ENCODE data around the gene UQCC5. TPM values are rescaled to one million over a fixed set of nuclear protein-coding genes. Genes with fewer than 3 reads are reported as not detected.

UQCC5 gene
- total RNA-seq, 1 donor from 2014 or later = 0.79 TPM

- no peak overlapping the region for H3K4me3 ChIP-seq (ENCODE audit: low read depth, low read length)
- TF ChIP-seq CTCF (IDR thresholded peaks at IDR 0.05; ENCODE audit: insufficient read depth, low read length, severe bottlenecking) = no peak
- no peaks in the 10 kb centered on the region for H3K27me3 ChIP-seq (ENCODE audit: control insufficient read depth, insufficient read depth, low read length)
- FAIRE-seq (no peak), DNase-seq (ENCODE audit: low read depth) (no peak)
- peaks cover 47% of the 10 kb centered on the region for H3K36me3 ChIP-seq (ENCODE audit: control insufficient read depth, insufficient read depth, low read length)
These were observed 46.1 kb upstream of the UQCC5 start for GRCh38 chr3:52490035-52490938.

- DNase-seq (ENCODE audit: low read depth) = peak; percentile 22
- H3K4me3 ChIP-seq (ENCODE audit: low read depth, low read length) = no peak overlapping the region
- TF ChIP-seq CTCF (IDR thresholded peaks at IDR 0.05; ENCODE audit: insufficient read depth, low read length, severe bottlenecking) = no peak
- H3K36me3 ChIP-seq (ENCODE audit: control insufficient read depth, insufficient read depth, low read length) = peaks cover 44% of the 10 kb centered on the region
- FAIRE-seq = peak; percentile 64
- no peaks in the 10 kb centered on the region for H3K27me3 ChIP-seq (ENCODE audit: control insufficient read depth, insufficient read depth, low read length)
These were observed 45.4 kb upstream of the UQCC5 start for GRCh38 chr3:52490939-52491526.

GRCh38 chr3:52492059-52492458, 44.3 kb upstream of the UQCC5 start:
- DNase-seq (ENCODE audit: low read depth) (no peak), FAIRE-seq (no peak)
- Histone ChIP-seq H3K27me3 (ENCODE audit: control insufficient read depth, insufficient read depth, low read length) (no peaks in the 10 kb centered on the region), H3K36me3 (ENCODE audit: control insufficient read depth, insufficient read depth, low read length) (peaks cover 36% of the 10 kb centered on the region), H3K4me3 (ENCODE audit: low read depth, low read length) (no peak overlapping the region)
- no peak for TF ChIP-seq CTCF (IDR thresholded peaks at IDR 0.05; ENCODE audit: insufficient read depth, low read length, severe bottlenecking)

GRCh38 chr3:52493232-52494017, 43.0 kb upstream of the UQCC5 start:
- H3K27me3 ChIP-seq (ENCODE audit: control insufficient read depth, insufficient read depth, low read length) = no peaks in the 10 kb centered on the region
- no peak overlapping the region for H3K4me3 ChIP-seq (ENCODE audit: low read depth, low read length)
- FAIRE-seq (no peak), DNase-seq (ENCODE audit: low read depth) (no peak)
- TF ChIP-seq CTCF (IDR thresholded peaks at IDR 0.05; ENCODE audit: insufficient read depth, low read length, severe bottlenecking) = no peak
- H3K36me3 ChIP-seq (ENCODE audit: control insufficient read depth, insufficient read depth, low read length) = peaks cover 26% of the 10 kb centered on the region

- TF ChIP-seq CTCF (IDR thresholded peaks at IDR 0.05; ENCODE audit: insufficient read depth, low read length, severe bottlenecking) = no peak
- H3K4me3 ChIP-seq (ENCODE audit: low read depth, low read length) = no peak overlapping the region
- FAIRE-seq (no peak), DNase-seq (ENCODE audit: low read depth) (no peak)
- H3K27me3 ChIP-seq (ENCODE audit: control insufficient read depth, insufficient read depth, low read length) = no peaks in the 10 kb centered on the region
- peaks cover 20% of the 10 kb centered on the region for H3K36me3 ChIP-seq (ENCODE audit: control insufficient read depth, insufficient read depth, low read length)
These were observed 42.0 kb upstream of the UQCC5 start for GRCh38 chr3:52494445-52494844.
